HepG2 (cell line): ENCODE data around the gene BRD3. TPM values are rescaled to one million over a fixed set of nuclear protein-coding genes. Genes with fewer than 3 reads are reported as not detected.

Experiments used
- ASH2L ChIP-seq: fragments of 300-600, 200-600 bp; sonication (generic); IDR thresholded peaks from 2 replicates; pipeline ENCODE4 v1.7.0; 2017; ENCODE audit warnings: low read depth, mild to moderate bottlenecking, moderate library complexity, mixed read lengths, low read length; ENCODE audit not compliant: insufficient read length
- BHLHE40 ChIP-seq: IDR thresholded peaks from 2 replicates; pipeline ENCODE4 v1.6.1; 2011; ENCODE audit warnings: low read length, improper control_type of control experiment
- FIP1L1 ChIP-seq: fragments of 200-400 bp; formaldehyde crosslinking; IDR thresholded peaks from 2 replicates; pipeline ENCODE4 v1.6.1; 2018; ENCODE audit warnings: low read depth, mild to moderate bottlenecking, low read length, moderate library complexity, borderline replicate concordance; ENCODE audit not compliant: insufficient read depth
- HCFC1 ChIP-seq: fragments of 150-350 bp; IDR thresholded peaks from 2 replicates; pipeline ENCODE4 v1.6.1; 2014; ENCODE audit warnings: low read depth, low read length
- JUN ChIP-seq: sonication (generic); formaldehyde crosslinking; IDR thresholded peaks from 2 replicates; pipeline ENCODE4 v1.4.0; 2020; ENCODE audit warnings: mild to moderate bottlenecking, missing genetic modification reagents
- PBX2 ChIP-seq: IDR thresholded peaks from 2 replicates; pipeline ENCODE4 v1.6.1; 2016; ENCODE audit warnings: control low read depth
- SRSF1 ChIP-seq: fragments of 200-400 bp; formaldehyde crosslinking; optimal IDR thresholded peaks from 2 replicates; pipeline ENCODE3; 2017; ENCODE audit warnings: mild to moderate bottlenecking, low read depth, low read length, moderate library complexity
- TEAD2 ChIP-seq: sonication (generic); formaldehyde crosslinking; IDR thresholded peaks from 2 replicates; pipeline ENCODE4 v1.9.0; 2021; ENCODE audit warnings: missing genetic modification reagents
- TEAD3 ChIP-seq: optimal IDR thresholded peaks from 2 replicates; pipeline ENCODE3; 2016; ENCODE audit warnings: borderline replicate concordance
- YY1 ChIP-seq: IDR thresholded peaks from 2 replicates; pipeline ENCODE4 v1.6.1; 2011; ENCODE audit warnings: low read length, low read depth, moderate library complexity, mild to moderate bottlenecking; ENCODE audit not compliant: insufficient read depth, insufficient replicate concordance
- ZFP36 ChIP-seq: fragments of 150-350 bp; IDR thresholded peaks from 2 replicates; pipeline ENCODE4 v1.6.1; 2018; ENCODE audit warnings: borderline replicate concordance, low read length, low read depth; ENCODE audit not compliant: partially characterized antibody
- ZNF224 ChIP-seq: sonication (generic); formaldehyde crosslinking; IDR thresholded peaks from 2 replicates; pipeline ENCODE4 v1.5.0; 2020; ENCODE audit warnings: mild to moderate bottlenecking, missing genetic modification reagents
- ZNF260 ChIP-seq: sonication (generic); formaldehyde crosslinking; IDR thresholded peaks from 2 replicates; pipeline ENCODE4 v1.4.0; 2020; ENCODE audit warnings: missing genetic modification reagents, low read depth, mild to moderate bottlenecking, borderline replicate concordance
- ZNF263 ChIP-seq: sonication (generic); formaldehyde crosslinking; IDR thresholded peaks from 2 replicates; pipeline ENCODE4 v1.4.0; 2020; ENCODE audit warnings: missing genetic modification reagents
- ZNF326 ChIP-seq: sonication (generic); formaldehyde crosslinking; IDR thresholded peaks from 2 replicates; pipeline ENCODE4 v1.4.0; 2020; ENCODE audit warnings: missing genetic modification reagents, borderline replicate concordance
- ZNF563 ChIP-seq: sonication (generic); formaldehyde crosslinking; IDR thresholded peaks from 2 replicates; pipeline ENCODE4 v1.8.0; 2022; ENCODE audit warnings: mild to moderate bottlenecking, moderate library complexity, missing genetic modification reagents
- ZNF576 ChIP-seq: sonication (generic); formaldehyde crosslinking; IDR thresholded peaks from 2 replicates; pipeline ENCODE4 v1.4.0; 2020; ENCODE audit warnings: mild to moderate bottlenecking, missing genetic modification reagents
- ZNF75D ChIP-seq: sonication (generic); formaldehyde crosslinking; IDR thresholded peaks from 2 replicates; pipeline ENCODE4 v1.8.1; 2023; ENCODE audit warnings: missing genetic modification reagents, mild to moderate bottlenecking, borderline replicate concordance
- polyA plus RNA-seq, 8 experiments: library from polyadenylated mRNA; depleted of rRNA in 3 of 8; stranded (reverse) in 7 of 8; unstranded in 1 of 8; fragments of >200 nt; fragmentation: Illumina TruSeq in 4 of 8; extraction: Trizol in 4 of 8; gene quantifications; 2 replicates each; pipeline versions ENCODE4 v1.2.1 to v1.2.3, GENCODE V29; 2011 to 2016; ENCODE audit warnings: low read depth in 4 of 8, missing spikeins in 1 of 8, mixed read lengths in 1 of 8; ENCODE audit not compliant: insufficient read depth in 1 of 8
- total RNA-seq, 5 experiments: library from RNA; depleted of rRNA; stranded (reverse); fragments of >200 nt; fragmentation: Illumina TruSeq; extraction: Trizol; gene quantifications; 2 replicates each; pipeline ENCODE4 v1.2.3, GENCODE V29; 2016; ENCODE audit warnings: low read depth in 1 of 5
- TF ChIP-seq, protein P1 (sequence below): sonication (generic); formaldehyde crosslinking; IDR thresholded peaks from 2 replicates; pipeline ENCODE4 v1.4.0; 2020; ENCODE audit warnings: missing genetic modification reagents

BRD3 gene
- total and polyA plus RNA-seq, 2 of the 13 experiments (the other 11 are each of a cell fraction or from before 2014, with no cell fraction given) = 5.9 to 12.9 TPM

GRCh38 chr9:133991964-133992779 is 75.7 kb downstream of the BRD3 start, which contains the start of gene VAV2 (continued):
- TF ChIP-seq YY1 (peak; percentile 48), PBX2 (CRISPR knock-in tag) (no peak), ASH2L (no peak), JUN (CRISPR knock-in tag) (no peak), ZNF326 (CRISPR knock-in tag) (no peak), ZNF260 (CRISPR knock-in tag) (no peak), ZNF75D (CRISPR knock-in tag) (no peak), TEAD2 (CRISPR knock-in tag) (no peak), ZNF263 (peak; percentile 75), HCFC1 (no peak), SRSF1 (peak; percentile 2), ZNF576 (CRISPR knock-in tag) (no peak), ZFP36 (no peak), ZNF224 (no peak), TEAD3 (CRISPR knock-in tag) (no peak), ZNF563 (CRISPR knock-in tag) (peak; percentile 76), FIP1L1 (no peak), BHLHE40 (no peak)
- TF ChIP-seq, protein P1, sequence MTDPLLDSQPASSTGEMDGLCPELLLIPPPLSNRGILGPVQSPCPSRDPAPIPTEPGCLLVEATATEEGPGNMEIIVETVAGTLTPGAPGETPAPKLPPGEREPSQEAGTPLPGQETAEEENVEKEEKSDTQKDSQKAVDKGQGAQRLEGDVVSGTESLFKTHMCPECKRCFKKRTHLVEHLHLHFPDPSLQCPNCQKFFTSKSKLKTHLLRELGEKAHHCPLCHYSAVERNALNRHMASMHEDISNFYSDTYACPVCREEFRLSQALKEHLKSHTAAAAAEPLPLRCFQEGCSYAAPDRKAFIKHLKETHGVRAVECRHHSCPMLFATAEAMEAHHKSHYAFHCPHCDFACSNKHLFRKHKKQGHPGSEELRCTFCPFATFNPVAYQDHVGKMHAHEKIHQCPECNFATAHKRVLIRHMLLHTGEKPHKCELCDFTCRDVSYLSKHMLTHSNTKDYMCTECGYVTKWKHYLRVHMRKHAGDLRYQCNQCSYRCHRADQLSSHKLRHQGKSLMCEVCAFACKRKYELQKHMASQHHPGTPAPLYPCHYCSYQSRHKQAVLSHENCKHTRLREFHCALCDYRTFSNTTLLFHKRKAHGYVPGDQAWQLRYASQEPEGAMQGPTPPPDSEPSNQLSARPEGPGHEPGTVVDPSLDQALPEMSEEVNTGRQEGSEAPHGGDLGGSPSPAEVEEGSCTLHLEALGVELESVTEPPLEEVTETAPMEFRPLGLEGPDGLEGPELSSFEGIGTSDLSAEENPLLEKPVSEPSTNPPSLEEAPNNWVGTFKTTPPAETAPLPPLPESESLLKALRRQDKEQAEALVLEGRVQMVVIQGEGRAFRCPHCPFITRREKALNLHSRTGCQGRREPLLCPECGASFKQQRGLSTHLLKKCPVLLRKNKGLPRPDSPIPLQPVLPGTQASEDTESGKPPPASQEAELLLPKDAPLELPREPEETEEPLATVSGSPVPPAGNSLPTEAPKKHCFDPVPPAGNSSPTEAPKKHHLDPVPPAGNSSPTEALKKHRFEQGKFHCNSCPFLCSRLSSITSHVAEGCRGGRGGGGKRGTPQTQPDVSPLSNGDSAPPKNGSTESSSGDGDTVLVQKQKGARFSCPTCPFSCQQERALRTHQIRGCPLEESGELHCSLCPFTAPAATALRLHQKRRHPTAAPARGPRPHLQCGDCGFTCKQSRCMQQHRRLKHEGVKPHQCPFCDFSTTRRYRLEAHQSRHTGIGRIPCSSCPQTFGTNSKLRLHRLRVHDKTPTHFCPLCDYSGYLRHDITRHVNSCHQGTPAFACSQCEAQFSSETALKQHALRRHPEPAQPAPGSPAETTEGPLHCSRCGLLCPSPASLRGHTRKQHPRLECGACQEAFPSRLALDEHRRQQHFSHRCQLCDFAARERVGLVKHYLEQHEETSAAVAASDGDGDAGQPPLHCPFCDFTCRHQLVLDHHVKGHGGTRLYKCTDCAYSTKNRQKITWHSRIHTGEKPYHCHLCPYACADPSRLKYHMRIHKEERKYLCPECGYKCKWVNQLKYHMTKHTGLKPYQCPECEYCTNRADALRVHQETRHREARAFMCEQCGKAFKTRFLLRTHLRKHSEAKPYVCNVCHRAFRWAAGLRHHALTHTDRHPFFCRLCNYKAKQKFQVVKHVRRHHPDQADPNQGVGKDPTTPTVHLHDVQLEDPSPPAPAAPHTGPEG (CRISPR knock-in tag) = peak; percentile 76; the same call in 1 of the 2 replicates
